Activated CD8-positive, alpha-beta memory T cell treated with anti-CD3 and anti-CD28 coated beads, Interleukin-2, amount 10 ng/mL, durations not matched to agents 7 days and 5 days (primary cell): ENCODE data around the gene HAUS8. TPM values are rescaled to one million over a fixed set of nuclear protein-coding genes. Genes with fewer than 3 reads are reported as not detected.

Experiments used
- ATAC-seq: fragments of 150-1000 bp; cut with Tn5 transposase; one replicate; pipeline ENCODE4 v1.10.0; 2021; ENCODE audit warnings: moderate library complexity
- CTCF ChIA-PET: fragments of 350-600 bp; sonication (Branson Sonifier 250); formaldehyde crosslinking; loops from one replicate; lab custom pipeline; 2021; ENCODE audit warnings: antibody characterized with exemption; lab: Charles Lee
- DNase-seq: peaks from one replicate; pipeline ENCODE4 v3.0.0-alpha.2; 2020
- H3K27ac Mint-ChIP-seq: one replicate; pipeline ENCODE4 v1.8.0; 2021; ENCODE audit warnings: mild to moderate bottlenecking, mixed read lengths
- H3K27me3 Mint-ChIP-seq: one replicate; pipeline ENCODE4 v1.8.0; 2021; ENCODE audit warnings: mixed read lengths
- H3K36me3 Mint-ChIP-seq: one replicate; pipeline ENCODE4 v1.8.0; 2021; ENCODE audit warnings: mild to moderate bottlenecking, mixed read lengths
- H3K4me1 Mint-ChIP-seq: one replicate; pipeline ENCODE4 v1.8.0; 2021; ENCODE audit warnings: mixed read lengths
- H3K4me3 Mint-ChIP-seq: one replicate; pipeline ENCODE4 v1.8.0; 2021; ENCODE audit warnings: mild to moderate bottlenecking, moderate library complexity, mixed read lengths
- H3K9me3 Mint-ChIP-seq: one replicate; pipeline ENCODE4 v1.8.0; 2022; ENCODE audit warnings: low read depth, mixed read lengths
- total RNA-seq, 2 experiments: library from RNA; stranded (reverse); gene quantifications; one replicate each; pipeline ENCODE4 v1.2.3, GENCODE V29; 2021

HAUS8 gene
- 10 to 100 TPM; 62.1 to 73.0 TPM for total RNA-seq

- no peaks in the 10 kb centered on the region for H3K27me3 Mint-ChIP-seq
- peaks cover 58% of the 10 kb centered on the region for H3K4me1 Mint-ChIP-seq
- CTCF ChIA-PET = interaction anchor here (0.7 to 4.2 kb wide), 7 partner anchors 50 to 207 kb away, joined by 3 to 26 read pairs (median 3); partner anchors contain the start of gene OCEL1
- no peaks in the 10 kb centered on the region for H3K9me3 Mint-ChIP-seq
- DNase-seq = peak; percentile 100
- peaks cover 41% of the 10 kb centered on the region for H3K36me3 Mint-ChIP-seq
- peak within 1 kb of the TSS; percentile 100 for H3K4me3 Mint-ChIP-seq
- H3K27ac Mint-ChIP-seq = peak within 1 kb of the TSS; percentile 97
- ATAC-seq = peak; percentile 84
These were observed at the start of gene HAUS8, which contains the start of gene MYO9B for GRCh38 chr19:17075035-17075863. Gene HAUS8, minus strand, starts transcription at chr19:17075452. Its CDS starts 30 bp downstream, at chr19:17075422. Gene MYO9B, plus strand, starts transcription at chr19:17075777. Its CDS starts 25,941 bp downstream, at chr19:17101718.

GRCh38 chr19:17124025-17124424, 48.8 kb upstream of the HAUS8 start:
- H3K36me3 Mint-ChIP-seq = peaks cover 41% of the 10 kb centered on the region
- peak overlapping the region; percentile 26 for H3K4me3 Mint-ChIP-seq
- ATAC-seq (no peak), DNase-seq (no peak)
- peak overlapping the region; percentile 99 for H3K27ac Mint-ChIP-seq
- peaks cover 2% of the 10 kb centered on the region for H3K9me3 Mint-ChIP-seq
- H3K4me1 Mint-ChIP-seq = peaks cover 77% of the 10 kb centered on the region
- H3K27me3 Mint-ChIP-seq = no peaks in the 10 kb centered on the region
- CTCF ChIA-PET = interaction anchor here (0.7 to 2.6 kb wide), 4 partner anchors 15 to 550 kb away, joined by 3 to 20 read pairs (median 11); partner anchors contain the start of gene MYO9B

GRCh38 chr19:17123041-17123440, 47.8 kb upstream of the HAUS8 start:
- Mint-ChIP-seq H3K9me3 (peaks cover 2% of the 10 kb centered on the region), H3K27me3 (no peaks in the 10 kb centered on the region), H3K4me3 (no peak overlapping the region), H3K4me1 (peaks cover 74% of the 10 kb centered on the region), H3K27ac (peak overlapping the region; percentile 77), H3K36me3 (peaks cover 40% of the 10 kb centered on the region)
- CTCF ChIA-PET = interaction anchor here (0.7 to 0.8 kb wide), 2 partner anchors 19 to 297 kb away, joined by 3 to 4 read pairs; partner anchors contain the start of gene MVB12A
- DNase-seq (no peak), ATAC-seq (no peak)

- Mint-ChIP-seq H3K4me1 (peaks cover 65% of the 10 kb centered on the region), H3K4me3 (no peak overlapping the region), H3K27ac (peak overlapping the region; percentile 77), H3K36me3 (peaks cover 33% of the 10 kb centered on the region), H3K27me3 (no peaks in the 10 kb centered on the region), H3K9me3 (peaks cover 2% of the 10 kb centered on the region)
- DNase-seq (peak; percentile 60), ATAC-seq (no peak)
- CTCF ChIA-PET = interaction anchor here (0.8 to 1.6 kb wide), 3 partner anchors 13 to 62 kb away, joined by 3 to 5 read pairs (median 3); no protein-coding TSS in a partner anchor
These were observed 46.6 kb upstream of the HAUS8 start for GRCh38 chr19:17121736-17122293.

GRCh38 chr19:17118957-17119356, 43.7 kb upstream of the HAUS8 start:
- H3K36me3 Mint-ChIP-seq = peaks cover 54% of the 10 kb centered on the region
- peaks cover 2% of the 10 kb centered on the region for H3K9me3 Mint-ChIP-seq
- CTCF ChIA-PET = interaction anchor here (0.6 kb wide), 1 partner anchor 17 kb away, joined by 3 read pairs; no protein-coding TSS in a partner anchor
- H3K4me1 Mint-ChIP-seq = peaks cover 54% of the 10 kb centered on the region
- no peaks in the 10 kb centered on the region for H3K27me3 Mint-ChIP-seq
- DNase-seq = no peak
- ATAC-seq = no peak
- H3K4me3 Mint-ChIP-seq = no peak overlapping the region
- H3K27ac Mint-ChIP-seq = no peak overlapping the region

- H3K36me3 Mint-ChIP-seq = peaks cover 47% of the 10 kb centered on the region
- H3K27me3 Mint-ChIP-seq = no peaks in the 10 kb centered on the region
- no peaks in the 10 kb centered on the region for H3K9me3 Mint-ChIP-seq
- no peak for ATAC-seq
- H3K4me1 Mint-ChIP-seq = peaks cover 43% of the 10 kb centered on the region
- CTCF ChIA-PET = interaction anchor here (1.6 kb wide), 1 partner anchor 9 kb away, joined by 4 read pairs; no protein-coding TSS in a partner anchor
- DNase-seq = no peak
- peak overlapping the region; percentile 40 for H3K27ac Mint-ChIP-seq
- H3K4me3 Mint-ChIP-seq = no peak overlapping the region
These were observed 41.9 kb upstream of the HAUS8 start for GRCh38 chr19:17116996-17117702.

- no peaks in the 10 kb centered on the region for H3K27me3 Mint-ChIP-seq
- no peak overlapping the region for H3K4me3 Mint-ChIP-seq
- H3K36me3 Mint-ChIP-seq = peaks cover 47% of the 10 kb centered on the region
- CTCF ChIA-PET = no interaction called here
- H3K27ac Mint-ChIP-seq = no peak overlapping the region
- no peaks in the 10 kb centered on the region for H3K9me3 Mint-ChIP-seq
- H3K4me1 Mint-ChIP-seq = peaks cover 47% of the 10 kb centered on the region
- no peak for ATAC-seq
- DNase-seq = no peak
These were observed 39.2 kb upstream of the HAUS8 start for GRCh38 chr19:17114414-17114831.

- CTCF ChIA-PET = no interaction called here
- peaks cover 51% of the 10 kb centered on the region for H3K4me1 Mint-ChIP-seq
- ATAC-seq (no peak), DNase-seq (no peak)
- no peaks in the 10 kb centered on the region for H3K9me3 Mint-ChIP-seq
- H3K4me3 Mint-ChIP-seq = no peak overlapping the region
- H3K36me3 Mint-ChIP-seq = peaks cover 42% of the 10 kb centered on the region
- H3K27me3 Mint-ChIP-seq = no peaks in the 10 kb centered on the region
- no peak overlapping the region for H3K27ac Mint-ChIP-seq
These were observed 38.0 kb upstream of the HAUS8 start for GRCh38 chr19:17113127-17113785.

- no peak for ATAC-seq
- Mint-ChIP-seq H3K9me3 (no peaks in the 10 kb centered on the region), H3K27me3 (no peaks in the 10 kb centered on the region), H3K27ac (peak overlapping the region; percentile 42), H3K4me1 (peaks cover 55% of the 10 kb centered on the region), H3K4me3 (no peak overlapping the region), H3K36me3 (peaks cover 43% of the 10 kb centered on the region)
- CTCF ChIA-PET = no interaction called here
- DNase-seq = no peak
These were observed 37.4 kb upstream of the HAUS8 start for GRCh38 chr19:17112700-17113099.

GRCh38 chr19:17112271-17112670, 37.0 kb upstream of the HAUS8 start:
- no peaks in the 10 kb centered on the region for H3K9me3 Mint-ChIP-seq
- H3K27ac Mint-ChIP-seq = peak overlapping the region; percentile 39
- H3K36me3 Mint-ChIP-seq = peaks cover 46% of the 10 kb centered on the region
- H3K4me3 Mint-ChIP-seq = no peak overlapping the region
- CTCF ChIA-PET = no interaction called here
- DNase-seq (no peak), ATAC-seq (no peak)
- no peaks in the 10 kb centered on the region for H3K27me3 Mint-ChIP-seq
- peaks cover 60% of the 10 kb centered on the region for H3K4me1 Mint-ChIP-seq

- Mint-ChIP-seq H3K9me3 (no peaks in the 10 kb centered on the region), H3K27me3 (no peaks in the 10 kb centered on the region), H3K36me3 (peaks cover 46% of the 10 kb centered on the region), H3K4me3 (no peak overlapping the region), H3K27ac (peak overlapping the region; percentile 39), H3K4me1 (peaks cover 58% of the 10 kb centered on the region)
- CTCF ChIA-PET = no interaction called here
- ATAC-seq (no peak), DNase-seq (no peak)
These were observed 36.5 kb upstream of the HAUS8 start for GRCh38 chr19:17111766-17112165.

- Mint-ChIP-seq H3K27me3 (no peaks in the 10 kb centered on the region), H3K4me3 (no peak overlapping the region), H3K36me3 (peaks cover 47% of the 10 kb centered on the region), H3K27ac (peak overlapping the region; percentile 73), H3K4me1 (peaks cover 59% of the 10 kb centered on the region), H3K9me3 (no peaks in the 10 kb centered on the region)
- CTCF ChIA-PET = interaction anchor here (1.4 to 2.0 kb wide), 3 partner anchors 9 to 34 kb away, joined by 4 to 5 read pairs (median 4); no protein-coding TSS in a partner anchor
- DNase-seq (no peak), ATAC-seq (no peak)
These were observed 35.3 kb upstream of the HAUS8 start for GRCh38 chr19:17110599-17110966.
